HEK293T (cell line): ENCODE measurements around the gene TMEM184A.

Source experiments
- SUZ12 ChIP-seq: fragments of 450-650 bp; IDR thresholded peaks from 2 replicates; pipeline ENCODE4 v1.6.1; 2016; ENCODE audit warnings: mild to moderate bottlenecking
- TARDBP ChIP-seq: fragments of 450-650 bp; IDR thresholded peaks from 2 replicates; pipeline ENCODE4 v1.6.1; 2016

- no peak for TF ChIP-seq TARDBP
- no peak for TF ChIP-seq SUZ12
These were observed 41.0 kb downstream of the TMEM184A start for GRCh38 chr7:1514995-1515401.
